BJ (cell line): ENCODE measurements around the gene ENDOG. TPM values are rescaled to one million over a fixed set of nuclear protein-coding genes. Genes with fewer than 3 reads are reported as not detected.
"Not testable (repeated sequence)": the region's sequence is repeated elsewhere in the genome, so short reads cannot be mapped to it uniquely, and the experiment has no call there.

Source experiments
- CTCF ChIA-PET: fragments of 350-600 bp; formaldehyde crosslinking; extraction: SDS; loops from one replicate; lab custom pipeline; 2021; ENCODE audit warnings: antibody characterized with exemption, inconsistent platforms; lab: Yijun Ruan, JAX
- POLR2A ChIA-PET: fragments of 300-600 bp; sonication (Branson Sonifier 250); formaldehyde crosslinking; extraction: SDS; loops from one replicate; lab custom pipeline; 2021; ENCODE audit warnings: antibody characterized with exemption; lab: Charles Lee
- DNase-seq: peaks from one replicate; pipeline ENCODE4 v3.0.0-alpha.2; 2011; ENCODE audit warnings: low read depth
- H3K27me3 ChIP-seq: 2 replicates; pipeline ENCODE4 v1.6.0; 2011; ENCODE audit warnings: low read length; ENCODE audit not compliant: control insufficient read depth, insufficient read depth
- H3K36me3 ChIP-seq: 2 replicates; pipeline ENCODE4 v1.5.1; 2011; ENCODE audit warnings: low read length; ENCODE audit not compliant: control insufficient read depth, insufficient read depth
- H3K4me3 ChIP-seq: 2 replicates; pipeline ENCODE4 v1.5.1; 2011; ENCODE audit warnings: low read depth, mild to moderate bottlenecking, control low read depth, low read length
- polyA plus RNA-seq: library from polyadenylated mRNA; depleted of rRNA; stranded (reverse); fragments of >200 nt; gene quantifications from 2 replicates; pipeline ENCODE4 v1.2.3, GENCODE V29; 2011
- TF ChIP-seq, protein P1 (sequence below): IDR thresholded peaks from 2 replicates; pipeline ENCODE4 v1.5.1; 2011; ENCODE audit warnings: low read depth, mild to moderate bottlenecking, control low read depth, inconsistent platforms, low read length, moderate library complexity; ENCODE audit not compliant: insufficient read depth

The ENDOG gene
- polyA plus RNA-seq, 1 experiment, result 20.7 TPM

DNA sequence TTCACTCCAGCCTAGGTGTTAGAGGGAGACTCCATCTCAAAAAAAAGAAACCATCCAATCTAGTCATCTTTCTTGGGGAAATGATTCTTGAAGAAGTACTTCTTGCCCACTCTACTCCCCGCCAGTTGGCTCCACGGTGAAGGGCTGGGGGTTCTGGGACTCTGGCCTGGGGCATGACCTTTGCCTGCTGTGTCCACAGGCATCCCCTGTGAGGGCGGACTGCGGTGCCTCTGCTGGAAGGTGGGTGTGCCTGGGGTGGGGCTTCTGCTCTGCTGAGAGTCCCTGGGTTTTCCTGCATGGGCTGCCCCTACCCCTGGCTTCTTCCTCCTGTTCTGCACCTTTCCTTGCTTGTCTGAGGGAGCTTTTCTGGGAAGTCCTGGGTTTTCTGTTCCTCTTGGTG lies 27.8 kb upstream of the ENDOG start:
- DNase-seq, result no peak
- ChIA-PET CTCF (interaction anchor here (0.8 to 1.9 kb wide), 2 partner anchors 22 to 155 kb away, joined by 3 to 4 read pairs; no protein-coding TSS in a partner anchor), POLR2A (no interaction called here)
- TF ChIP-seq, protein P1, sequence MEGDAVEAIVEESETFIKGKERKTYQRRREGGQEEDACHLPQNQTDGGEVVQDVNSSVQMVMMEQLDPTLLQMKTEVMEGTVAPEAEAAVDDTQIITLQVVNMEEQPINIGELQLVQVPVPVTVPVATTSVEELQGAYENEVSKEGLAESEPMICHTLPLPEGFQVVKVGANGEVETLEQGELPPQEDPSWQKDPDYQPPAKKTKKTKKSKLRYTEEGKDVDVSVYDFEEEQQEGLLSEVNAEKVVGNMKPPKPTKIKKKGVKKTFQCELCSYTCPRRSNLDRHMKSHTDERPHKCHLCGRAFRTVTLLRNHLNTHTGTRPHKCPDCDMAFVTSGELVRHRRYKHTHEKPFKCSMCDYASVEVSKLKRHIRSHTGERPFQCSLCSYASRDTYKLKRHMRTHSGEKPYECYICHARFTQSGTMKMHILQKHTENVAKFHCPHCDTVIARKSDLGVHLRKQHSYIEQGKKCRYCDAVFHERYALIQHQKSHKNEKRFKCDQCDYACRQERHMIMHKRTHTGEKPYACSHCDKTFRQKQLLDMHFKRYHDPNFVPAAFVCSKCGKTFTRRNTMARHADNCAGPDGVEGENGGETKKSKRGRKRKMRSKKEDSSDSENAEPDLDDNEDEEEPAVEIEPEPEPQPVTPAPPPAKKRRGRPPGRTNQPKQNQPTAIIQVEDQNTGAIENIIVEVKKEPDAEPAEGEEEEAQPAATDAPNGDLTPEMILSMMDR, result no peak
- Histone ChIP-seq H3K36me3 (peaks cover 26% of the 10 kb centered on the region), H3K4me3 (no peak overlapping the region), H3K27me3 (no peaks in the 10 kb centered on the region)

- no peak for DNase-seq
- TF ChIP-seq, protein P1, result no peak
- ChIA-PET POLR2A (no interaction called here), CTCF (interaction anchor here (1.9 to 2.1 kb wide), 2 partner anchors 21 to 26 kb away, joined by 4 to 7 read pairs; partner anchors contain the start of gene ENDOG)
- H3K4me3 ChIP-seq, result no peak overlapping the region
- peaks cover 28% of the 10 kb centered on the region for H3K36me3 ChIP-seq
- H3K27me3 ChIP-seq, result no peaks in the 10 kb centered on the region
Measured at GRCh38 chr9:128792134-128792533, 26.2 kb upstream of the ENDOG start.

- Histone ChIP-seq H3K27me3 (no peaks in the 10 kb centered on the region), H3K4me3 (no peak overlapping the region), H3K36me3 (peaks cover 31% of the 10 kb centered on the region)
- DNase-seq, result no peak
- TF ChIP-seq, protein P1, result no peak
- ChIA-PET POLR2A (no interaction called here), CTCF (interaction anchor here (0.6 to 2.1 kb wide), 3 partner anchors 25 to 156 kb away, joined by 3 to 7 read pairs (median 4); partner anchors contain the start of gene ENDOG)
Measured at GRCh38 chr9:128792978-128793686, 25.2 kb upstream of the ENDOG start.

GRCh38 chr9:128794961-128795360 lies 23.3 kb upstream of the ENDOG start:
- H3K27me3 ChIP-seq, H3K4me3 ChIP-seq, DNase-seq, CTCF ChIA-PET: not testable (repeated sequence)
- POLR2A ChIA-PET, result interaction anchor here (0.6 kb wide), 1 partner anchor 160 kb away, joined by 3 read pairs; no protein-coding TSS in a partner anchor
- peaks cover 37% of the 10 kb centered on the region for H3K36me3 ChIP-seq

DNA sequence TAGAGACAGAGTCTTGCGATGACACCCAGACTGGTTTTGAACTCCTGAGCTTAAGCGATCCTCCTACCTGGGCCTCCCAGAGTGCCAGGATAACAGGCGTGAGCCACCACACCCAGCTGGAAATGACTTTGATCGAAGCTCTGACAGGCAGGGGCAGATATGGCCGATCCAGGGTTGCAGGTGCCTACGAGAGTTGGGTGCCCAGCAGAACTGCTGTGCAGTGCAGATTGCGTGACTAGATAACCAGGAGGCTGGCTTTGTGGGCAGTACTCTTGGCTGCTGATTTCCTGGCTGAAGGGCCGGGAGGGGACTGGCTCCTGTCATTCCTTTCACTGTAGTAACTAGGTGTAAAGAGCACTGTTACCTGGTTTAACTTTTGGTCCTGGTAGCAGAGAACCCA lies 19.4 kb upstream of the ENDOG start:
- POLR2A ChIA-PET, result no interaction called here
- H3K27me3 ChIP-seq, result no peaks in the 10 kb centered on the region
- CTCF ChIA-PET, result interaction anchor here (1.1 to 1.7 kb wide), 2 partner anchors 19 to 97 kb away, joined by 4 read pairs; partner anchors contain the start of genes ENDOG and PKN3

More for the DNA sequence above, 19.4 kb upstream of the ENDOG start:
- Histone ChIP-seq H3K36me3 (peaks cover 25% of the 10 kb centered on the region), H3K4me3 (no peak overlapping the region)
- TF ChIP-seq, protein P1, result no peak
- DNase-seq, result no peak
